ENCODE data around the gene NPTX1. TPM values are rescaled to one million over a fixed set of nuclear protein-coding genes. Genes with fewer than 3 reads are reported as not detected.

NPTX1 gene
- total and polyA plus RNA-seq, 9 of the 15 experiments (the other 6 are each of a cell fraction or from before 2014, with no cell fraction given), result 0.04 TPM; not detected in 8

- peaks cover 48 to 81% of the 10 kb centered on the region in 2 experiments for H3K27me3 ChIP-seq (ENCODE audit: control insufficient read depth in 2 of 2, insufficient read depth in 2 of 2, low read length in 2 of 2)
These were observed 37.5 kb upstream of the NPTX1 start for GRCh38 chr17:80513892-80514291.

More at GRCh38 chr17:80513892-80514291, 37.5 kb upstream of the NPTX1 start:
- no peaks in the 10 kb centered on the region for H3K9me1 ChIP-seq (ENCODE audit: control insufficient read depth, insufficient read depth, low read length)
- no peaks in the 10 kb centered on the region for H3K36me3 ChIP-seq (ENCODE audit: control insufficient read depth, insufficient read depth, low read length)
- H4K20me1 ChIP-seq (replicated peaks; ENCODE audit: control insufficient read depth, insufficient read depth, low read length), result peaks cover 5% of the 10 kb centered on the region
- no peaks in the 10 kb centered on the region for H3K9me3 ChIP-seq (replicated peaks; ENCODE audit: control insufficient read depth, insufficient read depth, low read depth, low read length)
- FAIRE-seq (no peak), ATAC-seq (no peak), DNase-seq (ENCODE audit: extremely low read depth in 1 of 4, low spot score in 3 of 4) (no peak)
- no peaks in the 10 kb centered on the region for H3K79me2 ChIP-seq (ENCODE audit: control insufficient read depth, insufficient read depth, low read length)
- POLR2A ChIA-PET, result interaction anchor here (0.6 to 0.7 kb wide), 2 partner anchors 52 to 206 kb away, joined by 3 to 4 read pairs; no protein-coding TSS in a partner anchor
- CTCF ChIA-PET (ENCODE audit: low intra/inter-chr PET ratio), result no interaction called here
- H3K4me1 ChIP-seq (replicated peaks in 1 of 2; ENCODE audit: control insufficient read depth in 2 of 2, insufficient read depth in 2 of 2, low read length in 2 of 2), result peaks cover 0 to 12% of the 10 kb centered on the region in 2 experiments; a peak in 1 of 5 replicates
- H3K27ac ChIP-seq (ENCODE audit: extremely low read depth, low read depth, low read length), result no peak overlapping the region
- no peak overlapping the region for H3K4me2 ChIP-seq (ENCODE audit: insufficient read depth, low read length)
- intact Hi-C loops (cut with micrococcal nuclease) (no loop called here), in situ Hi-C loops (cut with MboI) (no loop called here)
- no peak overlapping the region for H3K9ac ChIP-seq (ENCODE audit: insufficient read depth in 1 of 2, low read depth in 2 of 2, low read length in 2 of 2)
- H3K4me3 ChIP-seq, result no peak overlapping the region
- TF ChIP-seq NR0B1 (IDR thresholded peaks at IDR 0.05; ENCODE audit: partially characterized antibody), result no peak
- no peak for TF ChIP-seq ZNF586 (CRISPR knock-in tag; conservative IDR thresholded peaks at IDR 0.05)
- TF ChIP-seq NCOA2 (IDR thresholded peaks at IDR 0.05; ENCODE audit: partially characterized antibody in 2 of 2), result no peak
- no peak for TF ChIP-seq MXD1 (CRISPR knock-in tag; IDR thresholded peaks at IDR 0.05; ENCODE audit: borderline replicate concordance, poor library complexity, severe bottlenecking)
- no TSS peak for BruUV-seq (replicated peaks)
- no peak overlapping the region for H2AFZ ChIP-seq (ENCODE audit: low read depth, low read length)
- 4% methylated on average over 9 of the region's 10 CpGs for WGBS (ENCODE audit: insufficient coverage, low coverage, missing lambda C conversion rate)
